Cardiac muscle cell (in vitro differentiated cells and primary cell): ENCODE measurements around the gene SPO11. TPM values are rescaled to one million over a fixed set of nuclear protein-coding genes. Genes with fewer than 3 reads are reported as not detected.
A peak's percentile ranks its signal among the peaks of the same experiment; 100 is the strongest.
"Not testable (repeated sequence)": the region's sequence is repeated elsewhere in the genome, so short reads cannot be mapped to it uniquely, and the experiment has no call there.

Experiments used
- DNase-seq, 2 donors: peaks; one replicate each; pipeline versions ENCODE4 v3.0.0 to v3.0.0-alpha.2; 2010 to 2017; ENCODE audit warnings: low read depth in 1 of 2, low spot score in 1 of 2
- H3K27ac ChIP-seq: fragments of 200-600 bp; sonication (generic); 2 replicates; pipeline ENCODE4 v1.5.1; 2016
- H3K27me3 ChIP-seq: fragments of 200-600 bp; sonication (generic); 2 replicates; pipeline ENCODE4 v1.6.0; 2016; ENCODE audit warnings: control low read depth
- H3K36me3 ChIP-seq: fragments of 200-600 bp; sonication (generic); 2 replicates; pipeline ENCODE4 v1.5.1; 2016; ENCODE audit warnings: control low read depth
- H3K4me1 ChIP-seq: fragments of 200-600 bp; sonication (generic); 2 replicates; pipeline ENCODE4 v1.8.1; 2017; ENCODE audit warnings: low read depth, mild to moderate bottlenecking, mixed run types
- H3K4me3 ChIP-seq: fragments of 200-600 bp; sonication (generic); 2 replicates; pipeline ENCODE4 v1.5.1; 2016; ENCODE audit warnings: mild to moderate bottlenecking
- H3K9me3 ChIP-seq: fragments of 200-600 bp; sonication (generic); 2 replicates; pipeline ENCODE4 v1.5.1; 2017; ENCODE audit warnings: low read depth, mild to moderate bottlenecking, control low read depth
- polyA plus RNA-seq: library from polyadenylated mRNA; unstranded; fragments of >200 nt; fragmentation: Nextera tagmentation; extraction: Ambion mirVana; gene quantifications from 2 replicates; pipeline ENCODE4 v1.2.1, GENCODE V29; 2016
- total RNA-seq: library from RNA; depleted of rRNA; stranded (reverse); fragments of >200 nt; gene quantifications from 2 replicates; pipeline ENCODE4 v1.2.3, GENCODE V29; 2016
- TF ChIP-seq, protein P1 (sequence below): IDR thresholded peaks from 2 replicates; pipeline ENCODE4 v1.5.1; 2012; ENCODE audit warnings: low read depth, mild to moderate bottlenecking, low read length

The SPO11 gene
- total and polyA plus RNA-seq, 2 experiments from 2014 or later: not detected

DNA sequence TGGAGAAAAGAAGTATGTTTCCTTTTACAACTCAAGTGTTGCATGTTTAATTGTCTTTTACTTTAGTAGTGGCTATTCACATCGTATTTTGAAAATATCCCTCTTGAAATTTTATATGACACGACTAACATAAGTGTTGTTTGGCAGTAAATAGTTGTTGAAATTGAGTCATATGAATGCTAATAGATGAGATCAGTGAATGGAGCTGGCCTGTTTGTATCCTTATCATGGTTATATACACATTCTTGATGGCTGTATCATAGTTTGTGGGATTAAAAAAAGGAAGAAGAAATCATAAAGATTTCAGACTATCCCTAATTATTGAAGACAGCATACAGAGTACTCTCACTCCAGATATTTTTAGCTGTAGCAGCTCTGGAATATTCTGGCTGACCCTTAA lies 13.2 kb downstream of the SPO11 start:
- no peak overlapping the region for H3K27ac ChIP-seq
- H3K4me3 ChIP-seq: no peak overlapping the region
- DNase-seq: peak in 1 of 2 donors; percentile 30
- H3K4me1 ChIP-seq: peaks cover 4% of the 10 kb centered on the region
- peaks cover 3% of the 10 kb centered on the region for H3K27me3 ChIP-seq
- no peaks in the 10 kb centered on the region for H3K36me3 ChIP-seq
- TF ChIP-seq, protein P1, sequence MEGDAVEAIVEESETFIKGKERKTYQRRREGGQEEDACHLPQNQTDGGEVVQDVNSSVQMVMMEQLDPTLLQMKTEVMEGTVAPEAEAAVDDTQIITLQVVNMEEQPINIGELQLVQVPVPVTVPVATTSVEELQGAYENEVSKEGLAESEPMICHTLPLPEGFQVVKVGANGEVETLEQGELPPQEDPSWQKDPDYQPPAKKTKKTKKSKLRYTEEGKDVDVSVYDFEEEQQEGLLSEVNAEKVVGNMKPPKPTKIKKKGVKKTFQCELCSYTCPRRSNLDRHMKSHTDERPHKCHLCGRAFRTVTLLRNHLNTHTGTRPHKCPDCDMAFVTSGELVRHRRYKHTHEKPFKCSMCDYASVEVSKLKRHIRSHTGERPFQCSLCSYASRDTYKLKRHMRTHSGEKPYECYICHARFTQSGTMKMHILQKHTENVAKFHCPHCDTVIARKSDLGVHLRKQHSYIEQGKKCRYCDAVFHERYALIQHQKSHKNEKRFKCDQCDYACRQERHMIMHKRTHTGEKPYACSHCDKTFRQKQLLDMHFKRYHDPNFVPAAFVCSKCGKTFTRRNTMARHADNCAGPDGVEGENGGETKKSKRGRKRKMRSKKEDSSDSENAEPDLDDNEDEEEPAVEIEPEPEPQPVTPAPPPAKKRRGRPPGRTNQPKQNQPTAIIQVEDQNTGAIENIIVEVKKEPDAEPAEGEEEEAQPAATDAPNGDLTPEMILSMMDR: no peak
- H3K9me3 ChIP-seq: no peaks in the 10 kb centered on the region

DNA sequence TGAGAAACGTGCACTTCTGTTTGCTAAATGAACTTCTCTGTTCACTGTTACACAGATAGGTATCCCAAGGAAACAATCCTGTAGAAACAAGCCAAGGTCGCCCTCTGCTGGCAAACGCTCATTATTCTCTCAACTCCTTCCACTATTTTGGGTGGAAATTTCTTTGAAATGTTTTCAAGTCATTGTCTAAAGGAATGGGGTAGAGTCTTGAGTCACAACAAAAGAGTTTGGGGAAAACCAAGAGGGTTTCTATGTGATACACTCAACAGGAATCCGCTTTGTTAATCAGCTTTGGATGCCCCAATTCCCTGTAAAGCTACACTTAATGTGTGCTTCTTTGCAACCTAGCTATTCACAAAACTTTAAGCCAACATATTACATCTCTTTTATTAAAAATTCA lies 16.9 kb downstream of the SPO11 start:
- Histone ChIP-seq H3K27me3 (no peaks in the 10 kb centered on the region), H3K4me1 (peaks cover 4% of the 10 kb centered on the region), H3K36me3 (no peaks in the 10 kb centered on the region), H3K27ac (no peak overlapping the region), H3K9me3 (no peaks in the 10 kb centered on the region), H3K4me3 (no peak overlapping the region)
- TF ChIP-seq, protein P1: peak; percentile 67
- peak; percentile 79 to 87 for DNase-seq

DNA sequence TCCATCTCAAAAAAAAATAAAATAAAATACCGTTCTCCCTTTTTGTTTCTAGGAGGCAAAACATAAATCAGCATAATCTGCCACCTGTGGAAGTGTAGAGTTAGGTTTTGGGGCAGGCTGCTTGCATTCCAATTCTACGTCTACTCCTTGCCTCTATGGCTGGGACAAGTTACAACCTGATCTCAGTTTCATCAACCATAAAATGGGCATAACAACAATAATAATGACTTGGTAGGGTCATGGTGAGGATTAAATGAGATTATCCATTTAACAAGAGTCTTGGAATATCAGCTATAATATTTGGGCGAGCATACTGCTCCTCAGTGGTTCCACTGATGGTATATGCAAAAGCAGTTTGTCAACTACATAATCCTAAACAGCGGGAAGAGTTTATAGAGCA lies 17.8 kb downstream of the SPO11 start:
- Histone ChIP-seq H3K36me3 (no peaks in the 10 kb centered on the region), H3K27ac (no peak overlapping the region), H3K4me1 (peaks cover 6% of the 10 kb centered on the region), H3K27me3 (no peaks in the 10 kb centered on the region), H3K9me3 (no peaks in the 10 kb centered on the region), H3K4me3 (no peak overlapping the region)
- no peak for DNase-seq
- TF ChIP-seq, protein P1: no peak

DNA sequence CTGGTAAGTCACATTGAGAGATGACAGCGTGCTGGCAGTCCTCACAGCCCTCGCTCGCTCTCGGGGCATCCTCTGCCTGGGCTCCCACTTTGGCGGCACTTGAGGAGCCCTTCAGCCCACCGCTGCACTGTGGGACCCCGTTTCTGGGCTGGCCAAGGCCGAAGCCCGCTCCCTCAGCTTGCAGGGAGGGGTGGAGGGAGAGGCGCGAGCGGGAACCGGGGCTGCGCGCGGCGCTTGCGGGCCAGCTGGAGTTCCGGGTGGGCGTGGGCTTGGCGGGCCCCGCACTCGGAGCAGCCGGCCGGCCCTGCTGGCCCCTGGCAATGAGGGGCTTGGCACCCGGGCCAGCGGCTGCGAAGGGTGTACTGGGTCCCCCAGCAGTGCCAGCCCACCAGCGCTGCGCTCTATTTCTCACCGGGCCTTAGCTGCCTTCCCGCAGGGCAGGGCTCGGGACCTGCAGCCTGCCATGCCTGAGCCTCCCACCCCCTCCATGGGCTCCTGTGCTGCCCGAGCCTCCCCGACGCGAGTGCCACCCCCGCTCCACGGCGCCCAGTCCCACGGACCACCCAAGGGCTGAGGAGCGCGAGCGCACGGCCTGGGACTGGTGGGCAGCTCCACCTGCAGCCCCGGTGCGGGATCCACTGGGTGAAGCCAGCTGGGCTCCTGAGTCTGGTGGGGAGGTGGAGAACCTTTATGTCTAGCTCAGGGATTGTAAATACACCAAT lies 18.8 kb downstream of the SPO11 start:
- not testable (repeated sequence) for H3K27ac ChIP-seq, H3K4me1 ChIP-seq, H3K9me3 ChIP-seq, H3K27me3 ChIP-seq, H3K36me3 ChIP-seq, DNase-seq, H3K4me3 ChIP-seq

DNA sequence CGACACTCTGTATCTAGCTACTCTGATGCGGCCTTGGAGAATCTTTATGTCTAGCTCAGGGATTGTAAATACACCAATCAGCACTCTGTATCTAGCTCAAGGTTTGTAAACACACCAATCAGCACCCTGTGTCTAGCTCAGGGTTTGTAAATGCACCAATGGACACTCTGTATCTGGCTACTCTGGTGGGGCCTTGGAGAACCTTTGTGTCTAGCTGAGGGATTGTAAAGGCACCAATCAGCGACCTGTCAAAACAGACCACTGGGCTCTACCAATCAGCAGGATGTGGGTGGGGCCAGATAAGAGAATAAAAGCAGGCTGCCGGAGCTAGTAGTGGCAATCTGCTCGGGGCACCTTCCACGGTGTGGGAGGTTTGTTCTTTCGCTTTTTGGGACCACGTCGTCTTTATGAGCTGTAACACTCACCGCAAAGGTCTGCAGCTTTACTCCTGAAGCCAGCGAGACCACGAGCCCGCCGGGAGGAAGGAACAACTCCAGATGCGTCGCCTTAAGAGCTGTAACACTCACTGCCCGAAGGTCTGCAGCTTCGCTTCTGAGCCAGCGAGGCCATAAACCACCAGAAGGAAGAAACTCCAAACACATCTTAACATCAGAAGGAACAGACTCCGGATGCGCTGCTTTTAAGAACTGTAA lies 19.4 kb downstream of the SPO11 start:
- DNase-seq, H3K9me3 ChIP-seq, H3K36me3 ChIP-seq, H3K4me3 ChIP-seq, H3K4me1 ChIP-seq, H3K27ac ChIP-seq, H3K27me3 ChIP-seq: not testable (repeated sequence)

DNA sequence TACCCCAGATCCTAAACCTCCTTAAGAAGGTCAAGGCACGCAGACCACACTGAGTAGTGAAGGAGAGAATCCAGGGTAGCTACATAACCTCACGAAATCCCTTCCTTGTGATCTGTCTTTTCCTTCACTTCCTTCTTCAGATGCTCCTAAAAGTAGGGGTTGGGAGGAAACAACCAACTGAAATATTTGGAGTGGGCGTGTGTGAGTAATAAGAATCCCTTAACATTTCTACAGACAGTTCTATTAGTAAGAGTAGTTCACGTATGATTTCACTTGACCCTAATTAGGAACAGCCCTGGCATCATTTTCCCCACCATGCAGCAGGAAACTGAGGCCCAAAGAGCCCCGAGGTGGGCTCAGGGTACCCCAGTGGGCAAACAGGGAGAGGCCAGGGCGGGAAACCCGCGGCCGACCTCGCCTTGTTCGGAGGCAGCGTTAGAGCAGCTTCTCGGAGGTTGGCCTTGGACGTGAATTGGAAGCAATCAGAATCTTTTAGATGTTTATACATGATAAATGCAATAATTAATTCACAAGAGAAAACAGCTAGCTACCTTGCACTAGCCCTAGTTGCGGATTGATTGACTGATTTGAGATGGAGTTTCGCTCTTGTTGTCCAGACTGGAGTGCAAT lies 20.6 kb downstream of the SPO11 start:
- Histone ChIP-seq H3K36me3 (peaks cover 3% of the 10 kb centered on the region), H3K27ac (no peak overlapping the region), H3K27me3 (no peaks in the 10 kb centered on the region), H3K4me3 (no peak overlapping the region), H3K9me3 (no peaks in the 10 kb centered on the region), H3K4me1 (peaks cover 7% of the 10 kb centered on the region)
- TF ChIP-seq, protein P1: no peak
- DNase-seq: no peak

DNA sequence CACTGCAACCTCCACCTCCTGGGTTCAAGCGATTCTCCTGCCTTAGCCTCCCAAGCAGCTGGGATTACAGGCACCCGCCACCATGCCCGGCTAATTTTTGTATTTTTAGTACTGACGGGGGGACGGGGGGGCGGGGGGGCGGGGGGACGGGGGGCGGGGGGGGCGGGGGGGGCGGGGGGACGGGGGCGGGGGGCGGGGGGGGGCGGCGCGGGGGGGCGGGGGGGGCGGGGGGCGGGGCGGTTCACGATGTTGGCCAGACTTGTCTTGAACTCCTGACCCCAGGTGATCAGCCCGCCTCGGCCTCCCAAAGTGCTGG lies 21.1 kb downstream of the SPO11 start:
- Histone ChIP-seq H3K4me3 (peak overlapping the region; percentile 75), H3K27ac (peak overlapping the region; percentile 88)
- not testable (repeated sequence) for DNase-seq, H3K9me3 ChIP-seq, H3K27me3 ChIP-seq, H3K4me1 ChIP-seq, H3K36me3 ChIP-seq
